HG03103 (cell line): ENCODE measurements around the gene SHISA4.
"Not testable (repeated sequence)": the region's sequence is repeated elsewhere in the genome, so short reads cannot be mapped to it uniquely, and the experiment has no call there.

ENCODE experiments used
- ATAC-seq: cut with Tn5 transposase; IDR thresholded peaks from one replicate; pipeline ENCODE4 v1.9.1; 2021; ENCODE audit warnings: low read depth; ENCODE audit not compliant: unreplicated experiment

The SHISA4 gene

GRCh38 chr1:201895913-201896807 lies 7.5 kb downstream of the SHISA4 start:
- ATAC-seq = peak; percentile 79

- ATAC-seq = no peak
These were observed 8.3 kb downstream of the SHISA4 start for GRCh38 chr1:201896951-201897391.

GRCh38 chr1:201898240-201898894 lies 9.7 kb downstream of the SHISA4 start:
- no peak for ATAC-seq

DNA sequence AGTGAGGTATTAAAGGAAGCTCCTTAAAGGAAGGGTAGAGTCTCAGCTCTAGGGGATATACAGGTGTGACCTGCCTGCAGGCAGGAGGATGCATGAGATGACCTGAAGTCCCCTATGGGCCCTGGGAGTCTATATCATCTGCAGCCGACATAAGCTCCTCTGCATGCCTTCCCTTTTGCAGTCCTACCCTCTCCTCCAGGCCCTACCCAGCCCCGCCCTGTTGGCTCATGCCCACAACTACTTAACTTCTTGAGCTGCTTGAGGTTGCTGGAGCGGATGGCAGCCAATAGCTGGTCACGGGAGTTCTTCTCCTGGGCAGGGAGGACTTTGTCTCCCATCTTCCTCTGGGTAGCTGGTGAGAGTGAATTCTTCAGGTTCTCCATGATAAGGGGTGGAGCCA lies 10.3 kb downstream of the SHISA4 start:
- ATAC-seq = no peak

- no peak for ATAC-seq
These were observed 11.2 kb downstream of the SHISA4 start for GRCh38 chr1:201899683-201900429.

DNA sequence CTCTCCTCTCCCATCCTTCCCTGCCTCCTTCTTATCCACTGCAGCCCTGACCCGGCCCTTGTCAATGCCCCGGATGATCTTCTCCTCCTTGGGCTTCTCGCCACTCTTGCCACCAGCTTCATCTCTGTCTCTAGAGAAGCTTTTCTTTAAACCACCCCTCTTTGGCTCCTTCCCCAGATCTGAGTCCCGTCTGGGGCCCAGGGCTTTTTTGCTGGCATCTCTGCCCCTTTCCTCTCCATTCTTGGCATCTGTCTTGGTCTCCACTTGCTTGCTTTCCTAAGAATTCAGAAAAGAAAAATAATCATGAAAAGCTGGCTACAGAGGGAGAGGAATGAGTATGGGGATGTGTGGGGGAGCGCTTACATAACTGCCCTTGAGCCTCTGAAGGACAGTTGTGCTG lies 11.8 kb downstream of the SHISA4 start:
- ATAC-seq = no peak

DNA sequence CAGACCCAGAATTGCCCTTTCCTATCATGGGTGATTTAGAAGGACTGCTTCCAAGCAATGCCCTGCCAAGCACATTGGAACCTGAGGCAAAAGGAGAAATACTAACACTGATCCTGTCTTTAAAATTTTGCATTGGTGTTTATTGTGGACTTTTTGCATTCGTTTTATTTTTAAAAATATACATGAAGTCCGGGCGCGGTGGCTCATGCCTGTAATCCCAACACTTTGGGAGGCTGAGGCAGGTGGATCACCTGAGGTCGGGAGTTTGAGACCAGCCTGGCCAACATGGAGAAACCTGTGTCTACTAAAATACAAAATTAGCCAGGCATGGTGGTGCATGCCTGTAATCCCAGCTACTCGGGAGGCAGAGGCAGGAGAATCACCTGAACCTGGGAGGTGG lies 12.3 kb downstream of the SHISA4 start:
- not testable (repeated sequence) for ATAC-seq

DNA sequence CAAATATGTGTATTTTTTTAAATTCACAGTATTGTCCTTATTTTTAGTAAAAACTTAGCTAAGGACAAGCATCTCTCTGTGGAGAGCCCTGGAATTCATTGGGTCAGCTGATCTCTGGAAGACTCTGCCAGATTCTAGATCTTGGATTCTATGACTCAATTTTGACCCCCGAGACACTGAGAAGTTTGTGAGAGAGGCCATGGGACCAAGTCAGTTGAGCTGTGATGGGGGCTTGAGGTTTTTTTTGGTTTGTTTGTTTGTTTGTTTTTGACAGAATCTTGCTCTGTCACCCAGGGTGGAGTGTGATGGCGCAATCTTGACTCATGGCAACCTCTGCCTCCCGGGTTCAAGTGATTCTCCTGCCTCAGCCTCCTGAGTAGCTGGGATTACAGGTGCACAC lies 13.5 kb downstream of the SHISA4 start:
- no peak for ATAC-seq

GRCh38 chr1:201903135-201903534 lies 14.4 kb downstream of the SHISA4 start:
- ATAC-seq = no peak

- ATAC-seq = no peak
These were observed 15.9 kb downstream of the SHISA4 start for GRCh38 chr1:201904579-201904978.

DNA sequence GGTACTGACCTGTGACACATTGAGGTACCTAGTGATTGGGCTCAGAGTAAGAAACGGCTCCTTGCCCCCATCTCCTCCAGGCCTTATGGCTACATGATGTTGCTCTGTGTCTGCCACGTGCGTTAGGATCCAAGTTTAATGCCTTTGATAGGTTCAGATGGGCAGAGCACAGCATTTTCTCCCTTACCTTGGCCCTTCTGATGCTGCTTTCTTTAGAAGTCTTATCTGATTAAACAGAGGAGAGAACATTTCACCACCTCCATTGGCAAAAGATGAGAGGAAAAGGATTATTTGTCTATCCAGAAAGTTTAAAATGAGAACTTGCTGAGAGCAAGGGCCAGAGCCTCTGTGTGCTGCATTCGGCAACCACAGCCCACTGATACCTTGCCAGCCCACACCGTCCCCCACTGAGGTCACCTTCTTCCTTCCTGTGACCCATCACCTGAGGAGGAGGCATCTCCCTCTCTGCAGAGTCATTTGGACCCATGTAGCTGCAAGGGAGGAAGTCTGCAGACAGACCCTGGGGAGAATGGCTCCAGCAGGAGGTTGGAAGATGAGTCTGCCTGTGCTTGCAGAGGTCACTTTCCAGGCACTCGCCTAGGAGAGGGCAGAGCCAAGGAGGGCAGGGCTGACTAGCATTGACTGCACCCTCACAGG lies 16.7 kb downstream of the SHISA4 start:
- ATAC-seq = no peak

- ATAC-seq = no peak
These were observed 17.6 kb downstream of the SHISA4 start for GRCh38 chr1:201906336-201906735.

DNA sequence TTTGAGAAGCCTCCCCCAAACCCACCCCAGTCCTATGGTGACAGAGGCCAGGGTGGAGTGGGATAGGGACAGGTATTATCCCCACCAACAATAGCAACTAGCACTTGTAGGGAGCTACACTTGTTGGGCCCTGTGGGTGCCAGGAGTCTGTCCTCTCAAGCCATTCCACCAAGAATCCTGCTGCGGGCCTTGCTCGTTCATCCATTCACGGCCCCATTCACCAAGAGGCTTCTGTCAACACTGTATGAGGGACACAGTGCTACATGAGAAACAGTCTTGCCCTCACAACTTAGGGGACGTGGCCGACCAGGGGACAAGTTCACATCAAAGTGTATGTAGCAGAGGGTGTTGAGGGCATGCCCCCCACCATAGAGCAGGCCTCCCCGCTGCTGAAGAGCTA lies 18.9 kb downstream of the SHISA4 start:
- no peak for ATAC-seq

DNA sequence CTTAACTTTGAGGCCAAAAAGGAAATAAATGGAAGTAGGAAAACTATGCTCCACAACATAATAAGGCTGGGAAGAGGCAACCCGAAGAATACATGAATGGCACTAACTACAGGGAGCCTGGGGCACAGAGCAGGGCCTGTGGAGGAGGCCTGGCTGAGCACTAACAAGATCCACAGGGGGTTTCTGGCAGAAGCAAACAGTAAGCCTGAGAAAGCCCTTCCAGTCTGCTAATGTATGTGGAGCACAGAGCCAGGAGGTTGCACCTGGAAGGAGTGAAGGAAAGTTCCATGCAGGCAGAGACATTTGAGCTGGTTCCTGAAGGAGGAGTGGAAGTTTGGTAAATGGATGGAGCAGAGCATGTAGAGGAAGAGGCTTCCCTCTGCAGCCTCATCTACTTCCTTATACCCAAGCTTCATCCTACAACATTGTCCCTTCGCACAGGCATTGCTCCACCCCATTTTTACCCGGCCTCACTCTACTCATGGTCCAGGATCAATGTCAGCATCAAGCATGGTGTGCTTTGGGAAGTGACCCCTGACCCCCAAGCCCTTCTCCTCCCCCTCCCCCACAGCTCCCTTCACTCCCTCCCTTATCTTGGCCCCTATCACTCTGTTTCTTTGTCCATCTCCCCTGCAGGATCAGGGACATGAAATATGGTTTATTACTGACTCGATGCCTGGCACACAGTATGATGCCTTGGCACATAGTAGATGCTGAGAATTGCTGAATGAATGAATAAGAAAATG lies 23.3 kb downstream of the SHISA4 start:
- no peak for ATAC-seq

GRCh38 chr1:201912832-201913231 lies 24.1 kb downstream of the SHISA4 start:
- ATAC-seq = no peak

GRCh38 chr1:201914456-201915235 lies 25.9 kb downstream of the SHISA4 start:
- no peak for ATAC-seq

- no peak for ATAC-seq
These were observed 28.1 kb downstream of the SHISA4 start for GRCh38 chr1:201916649-201917249.

DNA sequence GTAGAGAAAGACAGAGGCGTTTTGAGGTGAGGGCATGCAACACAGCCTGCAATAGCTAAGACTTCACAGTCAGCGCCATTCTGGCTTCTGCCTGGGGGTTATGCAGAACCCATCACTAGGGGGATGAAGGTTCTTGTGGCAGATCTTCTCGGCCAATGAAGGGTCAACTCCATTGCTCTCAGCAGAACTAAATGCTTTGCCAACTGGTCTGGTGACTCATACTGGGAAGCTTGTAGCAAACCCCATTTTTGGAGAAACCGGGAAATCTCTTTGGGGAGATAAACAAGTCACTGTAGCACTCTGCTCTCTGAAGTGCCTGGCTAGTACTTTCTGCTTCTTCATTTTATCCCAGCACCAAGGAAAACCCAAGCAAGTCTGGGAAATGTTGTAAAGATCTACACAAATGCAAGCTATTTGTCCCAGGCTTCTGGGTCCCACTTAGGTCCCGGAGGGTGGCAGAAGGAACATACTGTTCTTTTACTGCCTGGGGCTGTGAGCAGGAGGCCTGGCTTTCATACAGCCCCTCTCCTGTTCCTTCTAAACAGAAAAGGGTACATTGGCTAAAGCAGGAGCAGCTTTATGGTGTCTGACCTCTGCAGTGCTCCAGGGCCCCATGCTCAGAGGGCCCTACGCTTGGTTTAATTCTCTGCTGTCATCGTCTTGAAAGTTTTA lies 28.8 kb downstream of the SHISA4 start:
- no peak for ATAC-seq
